ENCODE results near the gene NDUFA11. TPM values are rescaled to one million over a fixed set of nuclear protein-coding genes. Genes with fewer than 3 reads are reported as not detected.

Gene NDUFA11
- total and polyA plus RNA-seq, 2 of the 4 experiments (the other 2 are of a cell fraction): 375 to 1,276 TPM

GRCh38 chr19:5910638-5910907, 7.0 kb upstream of the NDUFA11 start:
- Histone ChIP-seq H2BK15ac (ENCODE audit: low read depth, low read length) (no peak overlapping the region), H3K23ac (ENCODE audit: low read depth, low read length) (no peak overlapping the region), H3K4me1 (ENCODE audit: control insufficient read depth, insufficient read depth, low read length) (peaks cover 11% of the 10 kb centered on the region), H4K8ac (ENCODE audit: low read depth in 2 of 2, low read length in 2 of 2) (no peak overlapping the region), H3K4me2 (ENCODE audit: low read depth, low read length) (no peak overlapping the region), H4K20me1 (ENCODE audit: insufficient read depth, low read length) (0 out of 2 replicates have a peak, but pooled peaks cover 4% of the 10 kb centered on the region), H3K18ac (ENCODE audit: low read depth, low read length) (no peak overlapping the region), H3K9me1 (ENCODE audit: insufficient read depth, low read length) (peaks cover 4% of the 10 kb centered on the region; the same call in 1 of the 2 replicates), H2AK9ac (replicated peaks; ENCODE audit: low read depth, low read length, poor library complexity) (no peak overlapping the region), H2BK20ac (ENCODE audit: low read depth, low read length) (no peak overlapping the region), H2AK5ac (ENCODE audit: low read depth, low read length) (no peak overlapping the region), H3K4me3 (ENCODE audit: insufficient read depth, low read depth, low read length) (no peak overlapping the region), H3K14ac (replicated peaks; ENCODE audit: low read depth, low read length) (no peak overlapping the region), H4K91ac (ENCODE audit: insufficient read depth, low read depth, low read length) (no peak overlapping the region), H3K36me3 (ENCODE audit: control insufficient read depth, insufficient read depth, low read length) (peaks cover 25% of the 10 kb centered on the region; the same call in 1 of the 2 replicates), H2BK120ac (ENCODE audit: low read depth, low read length) (no peak overlapping the region), H2AFZ (replicated peaks; ENCODE audit: low read length, poor library complexity) (no peak overlapping the region), H3K27ac (ENCODE audit: insufficient read depth, low read length) (no peak overlapping the region), H3K9me3 (ENCODE audit: control insufficient read depth, insufficient read depth, low read length) (no peaks in the 10 kb centered on the region), H3K27me3 (ENCODE audit: control insufficient read depth, insufficient read depth, low read length) (no peaks in the 10 kb centered on the region), H2BK5ac (ENCODE audit: low read depth, low read length, poor library complexity, severe bottlenecking) (no peak overlapping the region), H3K4ac (ENCODE audit: low read depth, low read length) (no peak overlapping the region), H3K79me1 (ENCODE audit: low read depth in 1 of 2, low read length in 2 of 2) (peaks cover 0 to 13% of the 10 kb centered on the region in 2 experiments; a peak in 2 of 4 replicates), H3K56ac (ENCODE audit: extremely low read depth, insufficient read depth, low read length) (no peak overlapping the region), H3K9ac (ENCODE audit: low read depth, low read length) (no peak overlapping the region), H4K5ac (ENCODE audit: low read depth, low read length) (no peak overlapping the region)
- no CpG with 5 or more reads among the region's 1 CpG for WGBS, 2 experiments (ENCODE audit: extremely low coverage in 2 of 2, insufficient read length in 1 of 2)
- ATAC-seq (ENCODE audit: low read depth): no peak
- in situ Hi-C loops (cut with MboI; ENCODE audit: low sequenced_read_pairs): no loop called here
- no peak for TF ChIP-seq BHLHE40 (IDR thresholded peaks at IDR 0.05; ENCODE audit: low read depth, low read length)
- TF ChIP-seq NFE2L2 (IDR thresholded peaks at IDR 0.05; ENCODE audit: low read depth, low read length): no peak
- no peak for TF ChIP-seq FOS (IDR thresholded peaks at IDR 0.05; ENCODE audit: low read depth, low read length)
- no TSS peak for BruUV-seq (replicated peaks)
- ChIA-PET POLR2A (ENCODE audit: unreplicated experiment) (no interaction called here), CTCF (no interaction called here)
- no peak for DNase-seq
- intact Hi-C loops (cut with micrococcal nuclease): no loop called here
- dilution Hi-C loops (cut with HindIII; ENCODE audit: low sequenced_read_pairs, unreplicated experiment): no loop called here
